RWPE1 (cell line): ENCODE data around the gene PAPSS2.

Experiments used
- CTCF ChIA-PET: fragments of 350-600 bp; sonication (Branson Sonifier 250); formaldehyde crosslinking; extraction: SDS; loops from one replicate; lab custom pipeline; 2021; lab: Yijun Ruan, JAX
- POLR2A ChIA-PET: fragments of 400-600 bp; formaldehyde crosslinking; extraction: SDS; loops from one replicate; lab custom pipeline; 2020; ENCODE audit warnings: antibody characterized with exemption; ENCODE audit not compliant: low non-redundant PET; lab: Yijun Ruan, JAX
- DNase-seq: peaks from one replicate; pipeline ENCODE4 v3.0.0; 2012; ENCODE audit warnings: low spot score
- H3K27ac ChIP-seq: fragments of 450-650 bp; 2 replicates; pipeline ENCODE4 v1.5.1; 2017
- TF ChIP-seq, protein P1 (sequence below): fragments of 450-650 bp; conservative IDR thresholded peaks from 2 replicates; pipeline ENCODE4 v1.5.1; 2017; ENCODE audit warnings: low read depth, mild to moderate bottlenecking

The PAPSS2 gene

DNA sequence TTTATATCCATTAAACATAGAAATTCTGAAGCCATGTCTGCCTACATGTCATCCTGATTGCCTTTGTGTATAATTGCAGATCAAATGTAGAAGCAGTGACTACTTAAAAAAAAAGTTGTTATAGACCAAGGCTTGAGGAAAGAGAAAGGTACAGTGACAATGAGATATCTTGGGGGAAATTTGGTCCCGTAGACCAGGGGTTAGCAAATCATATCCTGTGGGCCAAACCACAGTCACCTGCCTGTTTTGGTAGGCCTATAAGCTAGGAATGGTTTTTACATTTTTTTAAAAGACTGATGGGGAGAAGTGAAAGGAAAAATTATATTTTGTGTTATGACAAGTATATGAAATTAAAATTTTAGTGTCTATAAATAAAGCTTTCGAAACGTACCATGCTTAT, 12.9 kb downstream of the PAPSS2 start:
- DNase-seq: no peak
- CTCF ChIA-PET: interaction anchor here (1.4 kb wide), 1 partner anchor 14 kb away, joined by 3 read pairs; no protein-coding TSS in a partner anchor
- no peak overlapping the region for H3K27ac ChIP-seq
- TF ChIP-seq, protein P1, sequence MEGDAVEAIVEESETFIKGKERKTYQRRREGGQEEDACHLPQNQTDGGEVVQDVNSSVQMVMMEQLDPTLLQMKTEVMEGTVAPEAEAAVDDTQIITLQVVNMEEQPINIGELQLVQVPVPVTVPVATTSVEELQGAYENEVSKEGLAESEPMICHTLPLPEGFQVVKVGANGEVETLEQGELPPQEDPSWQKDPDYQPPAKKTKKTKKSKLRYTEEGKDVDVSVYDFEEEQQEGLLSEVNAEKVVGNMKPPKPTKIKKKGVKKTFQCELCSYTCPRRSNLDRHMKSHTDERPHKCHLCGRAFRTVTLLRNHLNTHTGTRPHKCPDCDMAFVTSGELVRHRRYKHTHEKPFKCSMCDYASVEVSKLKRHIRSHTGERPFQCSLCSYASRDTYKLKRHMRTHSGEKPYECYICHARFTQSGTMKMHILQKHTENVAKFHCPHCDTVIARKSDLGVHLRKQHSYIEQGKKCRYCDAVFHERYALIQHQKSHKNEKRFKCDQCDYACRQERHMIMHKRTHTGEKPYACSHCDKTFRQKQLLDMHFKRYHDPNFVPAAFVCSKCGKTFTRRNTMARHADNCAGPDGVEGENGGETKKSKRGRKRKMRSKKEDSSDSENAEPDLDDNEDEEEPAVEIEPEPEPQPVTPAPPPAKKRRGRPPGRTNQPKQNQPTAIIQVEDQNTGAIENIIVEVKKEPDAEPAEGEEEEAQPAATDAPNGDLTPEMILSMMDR: no peak
- POLR2A ChIA-PET: no interaction called here

DNA sequence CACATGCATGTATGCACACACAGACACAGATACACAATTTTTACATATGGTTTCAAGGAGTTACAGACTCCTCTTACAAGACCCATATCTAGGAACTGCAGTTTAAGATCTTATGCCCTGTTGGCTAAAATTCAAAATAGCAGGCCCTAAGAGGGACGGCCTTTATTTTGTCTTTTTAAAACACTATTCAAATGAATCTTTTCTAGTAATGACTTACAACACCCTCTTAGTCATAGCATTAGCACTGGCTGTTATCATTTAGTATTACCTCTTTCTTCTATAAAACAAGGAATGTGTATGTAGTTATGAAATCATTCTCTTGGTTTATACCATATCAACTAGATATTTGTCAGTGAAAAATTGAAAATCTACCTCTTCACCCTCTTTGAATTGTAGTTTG, 15.3 kb downstream of the PAPSS2 start:
- DNase-seq: no peak
- TF ChIP-seq, protein P1: no peak
- no peak overlapping the region for H3K27ac ChIP-seq
- POLR2A ChIA-PET: no interaction called here
- CTCF ChIA-PET: no interaction called here

DNA sequence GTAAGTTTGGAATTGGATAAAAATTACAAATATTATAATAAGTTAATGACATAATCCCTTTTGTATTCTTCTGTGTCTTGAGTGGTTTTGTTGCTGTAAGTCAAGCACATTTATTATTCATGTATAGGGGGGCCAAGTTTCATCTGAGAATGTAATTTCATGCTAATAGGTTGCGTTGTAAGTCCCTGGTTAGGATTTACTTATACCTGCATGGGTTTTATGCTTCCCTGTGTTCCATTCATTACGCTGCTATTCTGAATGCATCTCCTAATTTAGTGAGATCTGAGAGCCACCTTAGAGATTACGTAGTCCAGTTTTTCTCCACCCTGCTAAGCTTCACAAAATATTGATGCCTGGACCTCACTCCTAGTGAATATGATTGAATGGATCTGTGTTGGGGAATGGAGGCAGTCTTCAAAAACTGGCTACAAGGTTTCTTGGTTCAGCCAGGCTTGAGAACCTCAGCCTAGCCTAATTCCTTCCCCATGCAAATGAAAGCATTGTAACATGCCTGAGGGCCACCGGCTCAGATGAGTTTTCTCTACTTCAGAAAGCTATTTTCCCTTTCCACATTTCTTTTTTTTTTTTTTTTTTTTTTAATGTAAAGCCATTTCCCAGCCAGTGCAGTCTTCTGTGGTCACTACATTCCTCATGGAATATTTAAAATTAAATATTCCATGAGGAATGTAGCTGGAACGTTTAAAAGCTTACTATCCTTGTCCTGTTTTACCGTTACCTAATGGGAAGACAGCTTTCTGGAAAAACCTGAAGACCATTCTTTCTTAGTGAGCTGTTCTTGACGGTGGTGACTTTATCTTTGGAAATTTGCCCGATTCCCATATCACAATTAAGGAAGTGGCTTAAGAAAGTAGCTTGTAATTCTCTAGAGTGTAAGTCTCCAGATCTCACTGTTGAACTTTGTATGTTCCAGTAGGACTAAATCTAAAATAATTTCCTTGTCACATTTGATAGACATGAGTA, 16.0 kb downstream of the PAPSS2 start:
- peak; percentile 41 for DNase-seq
- H3K27ac ChIP-seq: no peak overlapping the region
- CTCF ChIA-PET: interaction anchor here (0.7 to 1.4 kb wide), 2 partner anchors 7 to 14 kb away, joined by 3 read pairs; no protein-coding TSS in a partner anchor
- TF ChIP-seq, protein P1: no peak
- POLR2A ChIA-PET: no interaction called here

DNA sequence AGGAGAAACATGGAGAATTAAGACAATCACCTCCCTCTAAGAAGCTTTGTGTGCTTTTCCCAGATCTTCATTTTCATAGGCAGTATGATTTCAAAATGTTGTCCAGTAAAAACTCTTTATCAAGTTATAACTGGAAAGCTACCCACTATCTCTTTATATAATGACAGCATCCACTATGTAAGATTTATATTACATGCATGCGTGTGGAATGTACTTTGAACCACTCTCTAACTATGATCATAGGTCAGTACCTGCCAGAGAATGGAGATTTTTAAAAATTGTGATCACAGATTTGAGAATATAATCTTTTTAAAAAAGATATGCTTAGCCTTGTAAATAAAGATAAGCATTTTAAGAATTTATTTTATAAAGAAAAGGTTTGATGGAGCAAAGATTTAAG, 17.9 kb downstream of the PAPSS2 start:
- POLR2A ChIA-PET: no interaction called here
- TF ChIP-seq, protein P1: no peak
- H3K27ac ChIP-seq: no peak overlapping the region
- CTCF ChIA-PET: interaction anchor here (0.6 kb wide), 1 partner anchor 57 kb away, joined by 6 read pairs; no protein-coding TSS in a partner anchor
- DNase-seq: no peak

DNA sequence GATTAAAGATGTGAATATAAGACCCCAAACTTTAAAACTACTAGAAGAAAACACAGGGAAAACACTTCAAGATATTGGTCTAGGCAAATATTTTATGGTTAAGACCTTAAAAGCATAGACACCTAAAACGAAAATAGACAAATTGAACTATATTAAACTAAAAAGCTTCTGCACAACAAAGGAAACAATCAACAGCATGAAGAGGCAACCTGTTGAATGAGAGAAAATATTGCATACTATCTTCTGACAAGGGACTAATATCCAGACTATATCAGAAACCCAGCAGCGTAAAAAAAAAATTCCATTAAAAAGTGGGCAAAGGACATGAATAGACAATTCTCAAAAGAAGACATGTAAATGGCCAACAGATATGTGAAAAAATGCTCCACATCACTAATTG, 18.6 kb downstream of the PAPSS2 start:
- ChIA-PET CTCF (no interaction called here), POLR2A (no interaction called here)
- no peak for DNase-seq
- no peak overlapping the region for H3K27ac ChIP-seq
- TF ChIP-seq, protein P1: no peak

DNA sequence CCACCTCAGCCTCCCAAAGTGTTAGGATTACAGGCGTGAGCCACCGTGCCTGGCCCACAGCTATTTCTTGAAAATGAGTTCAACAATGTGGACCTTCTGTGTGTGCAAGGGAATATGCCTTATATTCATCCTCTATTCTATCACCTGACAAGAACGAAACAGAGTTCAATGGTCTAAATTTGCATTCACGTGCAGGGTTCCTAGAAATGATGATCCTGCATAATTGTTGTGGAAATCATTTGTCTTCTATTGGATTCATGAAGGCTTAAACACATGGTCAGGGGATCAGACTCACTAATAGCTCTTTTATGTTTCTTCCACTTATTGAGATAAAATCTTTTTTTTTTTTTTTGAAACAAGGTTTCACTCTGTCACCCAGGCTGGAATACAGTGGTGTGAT, 23.7 kb downstream of the PAPSS2 start:
- POLR2A ChIA-PET: no interaction called here
- CTCF ChIA-PET: interaction anchor here (0.6 to 0.9 kb wide), 4 partner anchors 18 to 983 kb away, joined by 3 to 4 read pairs (median 4); no protein-coding TSS in a partner anchor
- DNase-seq: no peak
- TF ChIP-seq, protein P1: no peak
- no peak overlapping the region for H3K27ac ChIP-seq
